HG02885 (cell line): ENCODE measurements around the gene ZC3HAV1.
"Not testable (repeated sequence)": the region's sequence is repeated elsewhere in the genome, so short reads cannot be mapped to it uniquely, and the experiment has no call there.

Experiments used
- ATAC-seq: cut with Tn5 transposase; IDR thresholded peaks from one replicate; pipeline ENCODE4 v1.9.1; 2021; ENCODE audit warnings: mild to moderate bottlenecking; ENCODE audit not compliant: unreplicated experiment, poor library complexity

The ZC3HAV1 gene

DNA sequence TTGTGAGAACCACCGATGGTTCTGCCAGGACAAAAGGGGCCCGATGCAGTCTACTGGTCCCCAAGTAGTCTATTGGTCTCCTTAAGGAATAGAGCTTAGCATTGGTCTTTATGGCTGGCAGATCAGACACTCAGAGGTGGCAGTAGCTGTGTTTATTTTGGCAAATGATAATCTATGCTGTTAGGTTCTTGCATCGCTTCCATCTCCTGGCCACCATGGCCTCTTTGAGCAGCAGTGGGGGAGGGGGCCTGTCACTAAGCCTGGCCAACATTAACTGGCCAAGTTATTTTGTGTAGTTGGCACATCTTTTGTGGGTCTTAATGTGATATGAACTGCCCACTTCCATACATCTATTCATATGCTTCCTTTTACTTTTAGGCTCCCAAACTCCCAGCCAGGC lies 4.5 kb upstream of the ZC3HAV1 start:
- no peak for ATAC-seq

DNA sequence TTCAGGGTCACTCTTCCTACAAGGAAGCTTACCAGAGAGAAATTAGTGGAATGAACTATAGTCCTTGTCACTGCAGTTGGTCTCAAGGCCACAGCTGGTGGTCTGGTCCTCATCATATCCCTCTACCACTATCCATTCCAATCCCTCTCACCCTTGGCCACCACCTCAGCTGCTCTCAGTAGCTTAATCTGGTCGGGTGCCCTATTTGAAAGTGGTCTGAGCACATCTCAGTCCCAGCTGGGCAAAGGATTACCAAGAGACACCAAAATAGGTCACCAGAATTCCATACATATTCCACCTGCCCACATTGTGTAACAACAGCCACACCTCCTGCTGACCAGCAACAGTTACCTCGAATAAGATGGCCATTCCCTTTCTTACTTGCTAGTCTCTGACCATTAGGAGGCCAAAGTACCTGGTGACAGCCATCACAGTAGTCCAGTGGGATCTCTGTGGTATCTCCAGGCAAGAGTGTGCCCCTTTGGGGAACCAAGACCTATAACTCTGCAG lies 3.3 kb upstream of the ZC3HAV1 start:
- no peak for ATAC-seq

DNA sequence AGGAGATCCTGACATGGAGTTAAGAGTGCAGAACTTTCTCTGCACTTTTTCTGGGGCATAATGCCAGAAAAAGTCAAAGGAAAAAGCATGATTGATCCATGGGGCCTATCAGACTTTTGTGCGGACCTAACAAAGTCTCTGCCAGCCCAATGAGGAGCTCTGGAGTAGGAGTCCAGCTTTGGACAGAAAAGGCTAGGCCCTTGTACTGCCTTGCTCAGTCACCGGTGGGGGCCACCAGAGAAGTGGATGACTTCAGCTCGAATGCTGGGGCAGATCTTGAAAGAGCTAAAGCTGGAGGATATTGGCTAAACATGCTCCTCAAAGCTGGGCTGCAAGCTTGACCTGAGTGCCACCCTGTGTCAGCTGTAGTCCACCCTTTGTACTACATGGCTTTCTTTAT lies 2.8 kb upstream of the ZC3HAV1 start:
- no peak for ATAC-seq

DNA sequence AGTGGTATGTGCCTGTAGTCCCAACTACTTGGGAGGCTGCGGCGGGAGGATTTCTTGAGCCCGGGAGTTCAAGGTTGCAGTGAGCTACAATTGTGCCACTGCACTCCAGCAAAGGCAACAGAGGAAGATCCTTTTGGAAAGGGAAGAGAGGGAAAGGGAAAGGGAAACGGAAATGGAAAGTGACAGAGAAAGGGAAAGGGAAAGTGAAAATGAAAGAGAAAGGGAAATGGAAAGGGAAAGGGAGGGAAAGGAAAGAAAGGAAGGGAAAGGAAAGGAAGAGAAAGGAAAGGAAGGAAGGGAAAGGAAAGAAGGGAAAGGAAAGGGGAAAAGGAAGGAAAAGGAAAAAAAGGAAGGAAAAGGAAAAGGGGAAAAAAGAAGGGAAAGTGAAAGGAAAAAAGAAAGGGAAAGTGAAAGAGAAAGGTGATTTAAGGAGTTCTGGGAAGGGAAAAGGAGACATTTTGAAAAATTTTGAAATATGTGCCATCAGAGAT lies 2.3 kb upstream of the ZC3HAV1 start:
- no peak for ATAC-seq

DNA sequence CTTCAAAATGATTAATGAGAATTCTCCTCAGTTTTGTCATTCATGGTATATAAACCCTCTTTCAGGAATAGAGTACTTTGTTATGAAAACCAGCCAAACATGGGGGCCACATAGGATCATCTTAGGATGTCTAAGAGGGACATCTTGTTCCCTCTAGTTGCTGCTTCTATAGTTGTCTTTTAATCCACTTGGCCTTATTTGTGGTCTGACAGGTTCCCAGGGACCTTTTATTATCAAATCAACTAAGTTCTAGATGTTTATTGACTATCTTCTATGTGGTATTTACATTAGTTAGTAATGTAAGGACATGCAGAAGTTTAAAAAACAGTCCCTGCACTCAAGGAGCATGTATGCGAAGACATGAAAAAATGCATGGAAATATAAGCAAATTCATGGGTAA lies 1.6 kb upstream of the ZC3HAV1 start:
- no peak for ATAC-seq

DNA sequence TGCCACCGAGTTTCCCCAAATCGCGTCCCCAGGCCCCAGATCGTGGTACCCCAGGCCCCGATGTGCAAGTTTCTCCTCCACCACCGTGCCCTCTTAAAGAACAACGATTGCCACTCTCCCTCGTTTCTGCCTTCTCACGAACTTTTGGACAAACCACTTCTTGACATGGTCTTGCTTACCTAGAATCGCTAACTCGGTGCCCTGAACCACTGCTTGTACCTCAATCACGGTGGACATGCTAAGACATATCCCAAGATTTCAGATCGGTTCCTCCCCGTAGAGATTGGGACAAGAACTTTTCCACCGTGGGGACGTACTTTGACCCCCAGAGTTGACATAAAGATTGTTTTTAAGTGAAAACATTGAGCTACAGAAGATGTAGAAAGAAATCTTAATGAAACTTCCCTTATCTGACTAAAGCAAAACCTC lies 477 bp upstream of the ZC3HAV1 start:
- peak; percentile 9 for ATAC-seq

DNA sequence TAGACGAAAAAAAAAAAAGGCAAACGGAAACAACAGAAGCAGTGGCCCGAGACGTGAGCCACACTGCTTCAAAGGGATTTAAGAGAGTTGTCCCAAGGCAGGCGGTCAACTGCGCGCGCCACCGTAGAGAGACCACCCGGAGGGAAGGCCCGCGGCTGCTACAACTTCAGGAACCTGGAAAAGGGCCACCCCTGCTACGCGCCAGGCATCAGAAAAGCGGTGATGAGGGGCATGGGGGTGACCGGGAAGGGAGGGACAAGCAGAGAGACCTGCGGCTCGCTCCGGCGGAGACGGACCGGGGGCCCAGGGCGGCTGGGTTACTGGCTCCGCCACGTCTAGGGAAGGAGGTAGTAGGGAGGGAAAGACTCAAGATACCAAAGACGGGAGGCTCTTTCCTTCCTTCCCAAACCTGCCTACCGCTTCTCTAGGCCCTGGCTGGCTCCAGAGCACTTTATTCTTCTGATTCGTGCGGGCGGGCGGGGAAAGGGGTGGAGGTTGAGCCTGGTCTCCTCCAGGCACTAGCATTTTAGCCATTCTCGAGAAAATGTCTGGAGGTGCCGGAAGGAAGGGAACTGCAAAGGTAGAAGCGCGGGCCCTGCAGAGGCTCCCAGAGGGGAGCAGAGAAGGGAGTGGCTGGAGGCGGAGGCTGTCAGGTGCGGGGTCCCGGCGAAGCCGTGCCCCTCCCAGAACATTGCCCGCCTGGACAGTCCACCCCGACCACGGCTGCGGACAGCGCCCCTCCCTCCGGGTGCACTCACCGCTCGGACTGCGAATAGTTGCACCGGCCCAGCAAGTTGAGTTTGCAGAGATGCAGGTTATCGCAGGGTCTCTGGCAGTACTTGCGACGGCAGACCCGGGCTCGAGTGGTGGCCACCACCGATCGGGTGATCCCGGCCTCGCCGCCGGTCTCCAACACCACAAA lies 993 bp downstream of the ZC3HAV1 start:
- ATAC-seq = peak; percentile 3

DNA sequence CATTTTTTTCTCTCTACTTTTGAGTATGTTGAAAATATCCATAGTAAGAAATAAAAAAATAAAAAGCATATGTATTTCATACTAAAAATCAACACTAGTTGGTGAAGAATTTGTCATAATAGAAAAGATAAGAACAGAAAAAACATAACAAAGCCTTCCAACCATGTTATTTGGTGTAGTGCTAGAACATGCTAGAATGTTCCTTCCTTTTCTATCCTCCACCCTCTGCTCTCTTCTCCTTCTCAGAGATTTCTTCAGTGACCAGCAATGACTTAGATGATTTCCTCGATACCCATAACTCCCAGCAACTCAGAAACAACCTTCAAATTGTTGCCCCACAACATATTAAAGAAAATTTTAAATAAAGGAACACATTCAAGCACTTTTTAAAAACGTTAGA lies 2.6 kb downstream of the ZC3HAV1 start:
- no peak for ATAC-seq

DNA sequence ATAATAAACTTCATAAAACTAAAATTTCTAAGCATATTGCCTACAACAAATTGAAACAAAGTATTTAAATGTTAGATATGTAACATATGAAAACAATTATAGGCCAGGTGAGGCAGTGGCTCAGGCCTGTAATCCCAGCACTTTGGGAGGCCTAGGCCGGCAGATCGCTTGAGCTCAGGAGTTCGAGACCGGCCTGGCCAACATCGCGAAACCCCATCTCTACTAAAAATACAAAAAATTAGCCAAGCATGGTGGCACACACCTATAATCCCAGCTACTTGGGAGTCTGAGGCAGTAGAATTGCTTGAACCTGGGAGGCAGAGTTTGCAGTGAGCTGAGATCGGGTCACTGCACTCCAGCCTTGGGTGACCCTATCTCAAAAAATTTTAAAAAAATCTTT lies 3.3 kb downstream of the ZC3HAV1 start:
- not testable (repeated sequence) for ATAC-seq

DNA sequence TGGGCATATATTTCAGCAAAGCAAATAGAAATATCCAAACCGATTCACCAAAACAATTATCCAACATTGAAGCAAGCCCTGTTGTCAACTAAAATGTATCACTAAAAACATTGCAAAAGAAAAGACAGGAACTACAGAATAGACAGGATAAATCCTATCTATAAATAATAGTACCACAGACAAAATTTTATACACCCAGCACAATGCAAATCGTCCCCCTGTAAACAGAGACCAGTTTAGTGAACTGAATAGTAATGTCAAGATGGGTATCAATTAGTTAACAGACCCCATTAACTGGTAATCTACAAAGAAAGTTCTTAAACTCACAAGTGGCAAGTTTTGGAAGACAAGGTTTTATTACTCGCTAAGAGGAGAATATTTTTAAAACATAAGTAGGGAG lies 4.0 kb downstream of the ZC3HAV1 start:
- no peak for ATAC-seq

DNA sequence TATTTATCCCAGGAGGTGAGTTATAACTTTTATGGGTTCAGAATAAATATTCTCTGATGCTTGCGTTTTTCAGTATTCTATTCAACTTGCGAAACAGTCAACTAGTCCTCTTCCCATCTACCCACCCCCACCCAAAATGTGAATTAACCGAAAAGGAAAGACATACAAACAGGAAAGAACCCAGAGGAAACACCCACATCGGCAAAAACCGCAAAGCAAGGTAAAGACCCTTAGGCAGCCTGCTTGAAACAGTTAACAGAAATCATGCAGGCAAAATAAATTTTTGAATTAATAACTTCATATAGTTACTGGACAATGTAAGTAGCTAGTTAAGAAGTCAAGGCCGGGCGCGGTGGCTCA lies 5.4 kb downstream of the ZC3HAV1 start:
- ATAC-seq = no peak

DNA sequence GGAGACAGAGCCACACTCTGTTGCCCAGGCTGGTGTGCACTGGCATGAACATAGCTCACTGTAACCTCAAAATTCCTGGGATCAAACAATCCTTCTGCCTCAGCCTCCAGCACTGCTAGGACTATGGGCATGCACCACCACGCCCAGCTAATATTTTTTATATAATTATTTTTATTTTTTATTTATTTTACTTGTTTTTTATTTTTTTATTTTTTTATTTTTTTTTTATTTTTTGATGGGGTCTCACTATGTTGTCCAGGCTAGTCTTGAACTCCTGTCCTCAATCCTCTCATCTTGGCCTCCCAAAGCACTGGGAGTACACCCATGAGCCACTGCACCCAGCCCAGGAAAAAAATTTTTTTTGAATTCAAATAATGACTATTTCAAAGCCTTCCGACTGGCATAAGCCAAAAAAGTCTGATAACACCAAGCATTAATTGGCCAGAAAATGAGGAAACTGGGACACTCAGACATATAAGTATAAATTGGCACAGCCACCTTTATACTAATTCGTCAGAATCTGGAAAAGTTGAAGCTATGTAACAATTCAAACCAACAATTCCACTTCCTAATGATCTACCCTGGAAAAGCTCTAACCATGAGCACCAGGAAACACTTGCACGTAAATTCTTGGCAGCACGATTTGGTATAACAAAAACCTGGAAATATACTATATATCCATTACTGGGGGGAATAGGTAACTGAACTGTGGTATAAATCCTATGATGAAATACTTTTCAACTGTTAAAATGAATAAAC lies 6.3 kb downstream of the ZC3HAV1 start:
- ATAC-seq = no peak

DNA sequence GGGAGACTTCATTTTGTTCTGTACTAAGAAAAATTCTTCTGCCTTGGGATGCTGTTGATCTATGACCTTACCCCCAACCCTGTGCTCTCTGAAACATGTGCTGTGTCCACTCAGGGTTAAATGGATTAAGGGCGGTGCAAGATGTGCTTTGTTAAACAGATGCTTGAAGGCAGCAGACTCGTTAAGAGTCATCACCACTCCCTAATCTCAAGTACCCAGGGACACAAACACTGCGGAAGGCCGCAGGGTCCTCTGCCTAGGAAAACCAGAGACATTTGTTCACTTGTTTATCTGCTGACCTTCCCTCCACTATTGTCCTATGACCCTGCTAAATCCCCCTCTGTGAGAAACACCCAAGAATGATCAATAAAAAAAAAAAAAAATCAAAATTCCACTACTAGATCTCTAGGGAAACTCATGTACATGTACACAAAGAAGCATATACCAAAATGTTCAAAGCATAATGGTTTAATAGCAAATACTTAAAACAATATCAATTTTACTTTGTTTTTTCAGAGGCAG lies 7.8 kb downstream of the ZC3HAV1 start:
- not testable (repeated sequence) for ATAC-seq

DNA sequence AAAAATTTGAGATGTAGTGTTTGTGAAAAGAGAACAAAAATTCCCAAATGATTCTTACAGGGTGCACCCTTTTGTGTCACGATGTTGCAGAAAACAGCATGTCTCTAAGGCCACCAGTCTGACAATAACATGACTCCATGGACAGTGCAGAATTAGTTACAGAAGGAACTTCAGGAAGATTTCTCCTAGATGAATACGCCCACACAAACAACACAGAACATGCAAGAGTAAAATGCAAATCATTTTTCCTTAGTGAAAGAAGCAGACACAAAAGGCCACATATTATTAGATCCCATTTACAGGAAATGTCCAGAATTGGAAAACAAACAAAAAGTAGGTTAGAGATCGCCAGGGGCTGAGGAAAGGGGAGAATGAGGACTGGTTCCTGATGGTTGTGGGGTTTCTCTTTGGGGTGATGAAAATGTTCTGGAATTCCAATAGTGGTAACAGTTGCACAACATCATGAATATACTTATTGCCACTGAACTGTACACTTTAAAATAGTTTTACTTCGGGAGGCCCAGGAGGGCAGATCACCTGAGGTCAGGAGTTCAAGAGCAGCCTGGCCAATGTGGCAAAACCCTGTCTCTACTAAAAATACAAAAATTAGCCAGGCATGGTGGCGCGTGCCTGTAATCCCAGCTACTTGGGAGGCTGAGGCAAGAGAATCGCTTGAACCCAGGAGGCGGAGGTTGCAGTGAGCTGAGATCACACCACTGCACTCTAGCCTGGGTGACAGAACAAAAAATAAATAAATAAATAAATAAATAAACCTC lies 10.2 kb downstream of the ZC3HAV1 start:
- ATAC-seq = no peak

DNA sequence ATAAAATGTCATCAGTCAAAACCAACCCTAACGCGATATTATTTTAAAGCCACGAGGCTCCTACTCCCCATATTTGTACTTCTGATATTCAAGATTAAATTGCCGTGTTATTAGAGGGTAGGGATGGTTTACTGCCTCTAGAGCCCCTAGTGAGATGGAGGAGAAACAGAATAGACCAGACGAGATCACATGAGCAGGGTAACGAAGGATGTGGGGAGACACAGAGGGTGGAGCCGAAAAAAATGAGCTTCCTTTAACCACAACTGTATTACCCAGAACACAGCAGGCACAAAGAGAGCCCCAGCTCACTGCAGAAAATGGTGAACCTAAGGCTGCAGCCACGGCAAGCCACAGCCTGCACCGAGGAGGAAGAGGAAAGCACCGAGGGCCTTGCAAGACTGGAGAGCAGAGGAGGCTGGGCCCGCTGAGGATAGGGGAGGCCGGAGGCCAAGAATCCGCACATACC lies 14.3 kb downstream of the ZC3HAV1 start:
- peak; percentile 99 for ATAC-seq

DNA sequence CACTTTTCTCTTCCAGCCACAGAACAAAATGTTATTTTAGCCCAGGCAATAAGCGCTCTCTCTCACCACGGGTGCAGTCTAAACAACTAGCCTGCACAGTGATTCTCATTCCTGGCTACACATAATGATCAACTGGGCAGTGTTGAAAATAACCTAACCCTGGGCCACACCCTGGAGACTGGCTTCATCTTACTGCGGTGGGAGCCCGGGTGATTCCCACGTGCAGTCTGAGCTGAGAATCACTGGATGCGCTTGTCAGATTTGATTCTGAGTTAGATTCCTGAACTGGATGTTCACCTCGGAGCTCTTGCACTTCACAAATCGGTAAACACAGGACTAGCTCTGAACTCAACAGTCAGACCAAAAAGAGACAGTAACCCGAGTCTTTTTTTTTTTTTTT lies 14.9 kb downstream of the ZC3HAV1 start:
- ATAC-seq = no peak

DNA sequence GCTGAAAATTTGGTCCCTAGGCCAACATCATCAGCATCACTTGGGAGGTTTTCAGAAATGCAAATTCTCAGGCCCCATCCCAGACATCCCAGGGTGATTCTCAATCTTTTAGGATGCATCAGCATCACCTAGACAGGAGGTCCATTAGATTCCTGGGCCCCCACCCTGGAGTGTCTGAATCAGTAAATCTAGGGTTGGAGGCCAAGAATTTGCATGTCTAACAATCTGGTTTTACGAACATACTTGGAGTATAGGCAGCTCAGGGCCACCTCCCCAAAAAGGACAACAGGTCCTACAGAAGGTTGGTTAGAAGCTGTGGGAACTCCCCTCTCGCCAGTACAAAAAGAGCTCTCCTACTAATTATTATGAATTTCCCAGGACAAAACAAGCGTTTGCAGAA lies 15.5 kb downstream of the ZC3HAV1 start:
- ATAC-seq = no peak

DNA sequence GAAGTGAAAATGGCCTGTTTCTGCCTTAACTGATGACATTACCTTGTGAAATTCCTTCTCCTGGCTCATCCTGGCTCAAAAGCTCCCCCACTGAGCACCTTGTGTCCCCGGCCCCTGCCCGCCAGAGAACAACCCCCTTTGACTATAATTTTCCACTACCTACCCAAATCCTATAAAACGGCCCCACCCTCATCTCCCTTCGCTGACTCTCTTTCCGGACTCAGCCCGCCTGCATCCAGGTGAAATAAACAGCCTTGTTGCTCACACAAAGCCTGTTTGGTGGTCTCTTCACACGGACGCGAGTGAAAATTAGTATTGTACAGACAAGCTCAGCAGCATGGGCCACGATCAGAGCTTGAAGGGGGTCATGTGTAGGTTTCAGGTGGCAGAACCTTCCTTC lies 16.0 kb downstream of the ZC3HAV1 start:
- ATAC-seq = not testable (repeated sequence)

DNA sequence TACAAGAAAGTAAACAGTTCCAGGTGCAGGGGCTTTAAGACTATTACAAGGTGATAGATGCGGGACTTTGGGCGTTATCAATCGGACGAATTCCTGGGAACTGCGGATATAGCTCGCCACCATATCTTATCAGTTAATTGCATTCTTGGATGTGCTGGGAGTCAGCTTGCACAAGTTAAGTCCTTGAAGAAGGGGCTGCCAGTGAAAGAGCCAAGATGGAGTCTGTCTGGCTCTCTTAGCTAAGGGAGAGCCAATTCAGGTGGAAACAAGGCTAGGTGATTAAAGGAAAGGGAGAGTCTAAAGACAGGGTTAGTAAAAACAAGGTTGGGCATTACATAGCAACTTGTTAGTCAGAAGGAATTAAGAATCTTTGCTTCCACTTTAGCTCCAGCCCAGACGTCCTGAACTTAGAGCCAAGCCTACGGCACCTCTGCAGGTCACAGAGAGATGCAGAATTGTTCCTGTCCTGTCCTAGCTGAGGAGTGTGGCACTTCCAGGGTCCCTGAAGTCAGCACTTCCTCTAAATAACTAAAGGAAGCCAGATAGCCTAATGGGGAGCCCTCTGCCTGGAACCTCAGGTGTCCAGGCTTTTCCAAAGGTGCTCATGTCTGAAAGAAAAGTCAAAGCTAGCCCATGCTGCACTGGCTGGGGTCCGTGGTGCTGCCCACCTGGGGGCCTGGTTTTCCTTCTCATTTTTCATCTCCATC lies 17.3 kb downstream of the ZC3HAV1 start:
- ATAC-seq = no peak

DNA sequence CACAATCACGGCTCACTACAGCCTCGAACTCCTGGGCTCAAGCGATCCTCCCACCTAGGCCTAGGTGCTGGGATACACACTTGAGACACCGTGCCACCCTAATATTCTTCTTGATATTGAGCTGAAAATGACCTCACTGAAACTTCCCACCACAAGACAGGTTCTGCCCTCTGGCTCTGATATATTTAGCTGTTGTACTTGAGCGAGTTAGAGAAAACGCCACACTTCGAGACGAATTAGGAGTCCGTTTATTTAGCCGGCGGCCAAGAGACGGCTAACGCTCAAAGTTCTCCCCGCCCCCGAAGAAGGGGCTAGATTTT lies 17.9 kb downstream of the ZC3HAV1 start:
- ATAC-seq = no peak
